Osteoblast (primary cell): ENCODE results near the gene AMPD3. TPM values are rescaled to one million over a fixed set of nuclear protein-coding genes. Genes with fewer than 3 reads are reported as not detected.
A peak's percentile ranks its signal among the peaks of the same experiment; 100 is the strongest.

Experiments
- DNase-seq: peaks from one replicate; pipeline ENCODE4 v3.0.0; 2011; ENCODE audit warnings: low spot score, mixed read lengths; ENCODE audit not compliant: insufficient read length; ENCODE audit errors: missing footprints
- H2AFZ ChIP-seq: 2 replicates; pipeline ENCODE4 v1.6.0; 2011; ENCODE audit warnings: mild to moderate bottlenecking, low read length
- H3K27ac ChIP-seq: 2 replicates; pipeline ENCODE4 v1.5.1; 2011; ENCODE audit warnings: mild to moderate bottlenecking, low read depth, low read length, moderate library complexity
- H3K27me3 ChIP-seq: 2 replicates; pipeline ENCODE4 v1.6.0; 2012; ENCODE audit warnings: mild to moderate bottlenecking, control low read depth, inconsistent platforms, low read length, moderate library complexity; ENCODE audit not compliant: insufficient read depth
- H3K36me3 ChIP-seq: 2 replicates; pipeline ENCODE4 v1.5.1; 2011; ENCODE audit warnings: mild to moderate bottlenecking, low read length, control low read depth, moderate library complexity; ENCODE audit not compliant: insufficient read depth
- H3K4me1 ChIP-seq: 2 replicates; pipeline ENCODE4 v1.5.1; 2011; ENCODE audit warnings: mild to moderate bottlenecking, low read length, control low read depth, moderate library complexity; ENCODE audit not compliant: insufficient read depth
- H3K4me2 ChIP-seq: 2 replicates; pipeline ENCODE4 v1.6.0; 2011; ENCODE audit warnings: mild to moderate bottlenecking, low read length; ENCODE audit not compliant: insufficient read depth
- H3K4me3 ChIP-seq: fragments of 200-600 bp; sonication (generic); 3 replicates; pipeline ENCODE4 v1.5.1; 2012; ENCODE audit warnings: mild to moderate bottlenecking, low read length, inconsistent platforms; ENCODE audit not compliant: insufficient read depth
- H3K79me2 ChIP-seq: 2 replicates; pipeline ENCODE4 v1.6.0; 2012; ENCODE audit warnings: mild to moderate bottlenecking, low read length, control low read depth, inconsistent platforms; ENCODE audit not compliant: insufficient read depth
- H3K9me3 ChIP-seq: 2 replicates; pipeline ENCODE4 v1.5.1; 2011; ENCODE audit warnings: low read depth, low read length, control low read depth
- H4K20me1 ChIP-seq: 2 replicates; pipeline ENCODE4 v1.6.0; 2012; ENCODE audit warnings: mild to moderate bottlenecking, low read length, control low read depth; ENCODE audit not compliant: insufficient read depth
- CTCF ChIP-seq: IDR thresholded peaks from 2 replicates; pipeline ENCODE4 v1.5.1; 2011; ENCODE audit warnings: mild to moderate bottlenecking, low read depth, low read length, moderate library complexity; ENCODE audit errors: extremely low read depth
- total RNA-seq: library from RNA; depleted of rRNA; stranded (reverse); fragments of >200 nt; gene quantifications from 2 replicates; pipeline ENCODE4 v1.2.3, GENCODE V29; 2012

AMPD3 gene
- total RNA-seq, 1 donor, result 3.6 TPM

GRCh38 chr11:10415817-10416392 lies 39.2 kb upstream of the AMPD3 start:
- no peaks in the 10 kb centered on the region for H3K79me2 ChIP-seq
- no peaks in the 10 kb centered on the region for H3K9me3 ChIP-seq
- no peak overlapping the region for H3K27ac ChIP-seq
- H3K36me3 ChIP-seq, result no peaks in the 10 kb centered on the region
- H3K4me1 ChIP-seq, result peaks cover 18% of the 10 kb centered on the region
- H4K20me1 ChIP-seq, result no peaks in the 10 kb centered on the region
- TF ChIP-seq CTCF, result no peak
- H3K27me3 ChIP-seq, result no peaks in the 10 kb centered on the region
- no peak for DNase-seq
- no peak overlapping the region for H3K4me2 ChIP-seq
- no peak overlapping the region for H3K4me3 ChIP-seq
- no peak overlapping the region for H2AFZ ChIP-seq

- TF ChIP-seq CTCF, result no peak
- Histone ChIP-seq H2AFZ (no peak overlapping the region), H3K9me3 (no peaks in the 10 kb centered on the region), H3K79me2 (no peaks in the 10 kb centered on the region), H3K4me2 (peak overlapping the region; percentile 42), H3K27ac (peak overlapping the region; percentile 17), H3K36me3 (no peaks in the 10 kb centered on the region), H4K20me1 (no peaks in the 10 kb centered on the region), H3K4me1 (peaks cover 18% of the 10 kb centered on the region), H3K27me3 (no peaks in the 10 kb centered on the region), H3K4me3 (peak overlapping the region; percentile 4)
- DNase-seq, result no peak
Measured at GRCh38 chr11:10418259-10418949, 36.7 kb upstream of the AMPD3 start.

- no peaks in the 10 kb centered on the region for H3K79me2 ChIP-seq
- no peaks in the 10 kb centered on the region for H3K9me3 ChIP-seq
- no peak overlapping the region for H3K4me3 ChIP-seq
- TF ChIP-seq CTCF, result no peak
- no peaks in the 10 kb centered on the region for H3K36me3 ChIP-seq
- H3K27ac ChIP-seq, result peak overlapping the region; percentile 17
- no peak for DNase-seq
- H3K27me3 ChIP-seq, result no peaks in the 10 kb centered on the region
- H4K20me1 ChIP-seq, result no peaks in the 10 kb centered on the region
- H3K4me1 ChIP-seq, result peaks cover 16% of the 10 kb centered on the region
- no peak overlapping the region for H2AFZ ChIP-seq
- H3K4me2 ChIP-seq, result peak overlapping the region; percentile 42
Measured at GRCh38 chr11:10418950-10419310, 36.1 kb upstream of the AMPD3 start.

- H3K36me3 ChIP-seq, result no peaks in the 10 kb centered on the region
- no peak overlapping the region for H3K4me3 ChIP-seq
- H3K4me2 ChIP-seq, result no peak overlapping the region
- DNase-seq, result no peak
- no peaks in the 10 kb centered on the region for H3K9me3 ChIP-seq
- peaks cover 4% of the 10 kb centered on the region for H3K4me1 ChIP-seq
- H4K20me1 ChIP-seq, result no peaks in the 10 kb centered on the region
- no peak overlapping the region for H3K27ac ChIP-seq
- H3K27me3 ChIP-seq, result no peaks in the 10 kb centered on the region
- no peak for TF ChIP-seq CTCF
- H3K79me2 ChIP-seq, result no peaks in the 10 kb centered on the region
- no peak overlapping the region for H2AFZ ChIP-seq
Measured at GRCh38 chr11:10426475-10426874, 28.6 kb upstream of the AMPD3 start.
